Measurements from ENCODE around the gene GALNT6. TPM values are rescaled to one million over a fixed set of nuclear protein-coding genes. Genes with fewer than 3 reads are reported as not detected.

The GALNT6 gene
- total and polyA plus RNA-seq, 2 of the 13 experiments (the other 11 are each of a cell fraction or from before 2014, with no cell fraction given) = 1.0 to 1.1 TPM

- Histone ChIP-seq H3K4me1 (ENCODE audit: insufficient read depth, low read length) (no peaks in the 10 kb centered on the region), H3K4me3 (replicated peaks in 1 of 3; ENCODE audit: insufficient read depth in 1 of 3, low read depth in 2 of 3, low read length in 3 of 3) (no peak overlapping the region), H3K27ac (ENCODE audit: extremely low read length, insufficient read depth, low read length) (no peak overlapping the region), H3K79me2 (ENCODE audit: insufficient read depth, low read length) (no peaks in the 10 kb centered on the region), H3K27me3 (ENCODE audit: control insufficient read depth in 1 of 2, insufficient read depth in 2 of 2, low read length in 2 of 2) (no peaks in the 10 kb centered on the region; a peak in 1 of 5 replicates), H3K4me2 (ENCODE audit: low read depth, low read length) (no peak overlapping the region), H2AFZ (ENCODE audit: low read length) (no peak overlapping the region), H4K20me1 (ENCODE audit: insufficient read depth, low read length) (0 out of 2 replicates have a peak, but pooled peaks cover 2% of the 10 kb centered on the region), H3K9me3 (ENCODE audit: low read length) (no peaks in the 10 kb centered on the region), H3K36me3 (replicated peaks in 1 of 2; ENCODE audit: control insufficient read depth in 1 of 2, insufficient read depth in 2 of 2, low read length in 2 of 2) (no peaks in the 10 kb centered on the region), H3K9ac (ENCODE audit: insufficient read depth, low read depth, low read length) (no peak overlapping the region)
- intact Hi-C loops (cut with micrococcal nuclease; ENCODE audit: unreplicated experiment) = no loop called here
- DNase-seq (ENCODE audit: low spot score) (no peak), FAIRE-seq (no peak), ATAC-seq (no peak)
- no TSS peak for BruUV-seq (replicated peaks)
- in situ Hi-C loops (cut with HindIII; ENCODE audit: extremely low pct_ligation_motif_present, low pct_unique_long_range_greater_than_20kb) = no loop called here
- WGBS (ENCODE audit: low lambda C conversion rate) = 60% methylated on average over 5 of the region's 5 CpGs
- TF ChIP-seq RCOR2 (CRISPR knock-in tag; IDR thresholded peaks at IDR 0.05) = no peak
- no peak for TF ChIP-seq NCOR1 (IDR thresholded peaks at IDR 0.05; ENCODE audit: borderline replicate concordance, low read length)
- TF ChIP-seq STAT5B (CRISPR knock-in tag; IDR thresholded peaks at IDR 0.05) = no peak
- TF ChIP-seq ZNF780A (CRISPR knock-in tag; IDR thresholded peaks at IDR 0.05) = no peak
- TF ChIP-seq, protein P1, sequence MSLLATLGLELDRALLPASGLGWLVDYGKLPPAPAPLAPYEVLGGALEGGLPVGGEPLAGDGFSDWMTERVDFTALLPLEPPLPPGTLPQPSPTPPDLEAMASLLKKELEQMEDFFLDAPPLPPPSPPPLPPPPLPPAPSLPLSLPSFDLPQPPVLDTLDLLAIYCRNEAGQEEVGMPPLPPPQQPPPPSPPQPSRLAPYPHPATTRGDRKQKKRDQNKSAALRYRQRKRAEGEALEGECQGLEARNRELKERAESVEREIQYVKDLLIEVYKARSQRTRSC (CRISPR knock-in tag; IDR thresholded peaks at IDR 0.05; ENCODE audit: low read depth) = no peak
- no peak for TF ChIP-seq ZNF17 (CRISPR knock-in tag; IDR thresholded peaks at IDR 0.05)
- no peak for TF ChIP-seq ZSCAN22 (CRISPR knock-in tag; IDR thresholded peaks at IDR 0.05)
- TF ChIP-seq ZNF337 (CRISPR knock-in tag; IDR thresholded peaks at IDR 0.05; ENCODE audit: borderline replicate concordance, low read depth) = no peak
- TF ChIP-seq, protein P2, sequence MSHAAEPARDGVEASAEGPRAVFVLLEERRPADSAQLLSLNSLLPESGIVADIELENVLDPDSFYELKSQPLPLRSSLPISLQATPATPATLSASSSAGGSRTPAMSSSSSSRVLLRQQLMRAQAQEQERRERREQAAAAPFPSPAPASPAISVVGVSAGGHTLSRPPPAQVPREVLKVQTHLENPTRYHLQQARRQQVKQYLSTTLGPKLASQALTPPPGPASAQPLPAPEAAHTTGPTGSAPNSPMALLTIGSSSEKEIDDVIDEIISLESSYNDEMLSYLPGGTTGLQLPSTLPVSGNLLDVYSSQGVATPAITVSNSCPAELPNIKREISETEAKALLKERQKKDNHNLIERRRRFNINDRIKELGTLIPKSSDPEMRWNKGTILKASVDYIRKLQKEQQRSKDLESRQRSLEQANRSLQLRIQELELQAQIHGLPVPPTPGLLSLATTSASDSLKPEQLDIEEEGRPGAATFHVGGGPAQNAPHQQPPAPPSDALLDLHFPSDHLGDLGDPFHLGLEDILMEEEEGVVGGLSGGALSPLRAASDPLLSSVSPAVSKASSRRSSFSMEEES (CRISPR knock-in tag; IDR thresholded peaks at IDR 0.05) = no peak
- TF ChIP-seq KAT7 (CRISPR knock-in tag; IDR thresholded peaks at IDR 0.05; ENCODE audit: borderline replicate concordance) = no peak
- TF ChIP-seq ZZZ3 (CRISPR knock-in tag; IDR thresholded peaks at IDR 0.05; ENCODE audit: borderline replicate concordance) = no peak
- no peak for TF ChIP-seq ZNF20 (CRISPR knock-in tag; IDR thresholded peaks at IDR 0.05)
- TF ChIP-seq RFX1 (IDR thresholded peaks at IDR 0.05) = no peak
- no peak for TF ChIP-seq ZNF879 (CRISPR knock-in tag; IDR thresholded peaks at IDR 0.05)
- TF ChIP-seq, protein P3, sequence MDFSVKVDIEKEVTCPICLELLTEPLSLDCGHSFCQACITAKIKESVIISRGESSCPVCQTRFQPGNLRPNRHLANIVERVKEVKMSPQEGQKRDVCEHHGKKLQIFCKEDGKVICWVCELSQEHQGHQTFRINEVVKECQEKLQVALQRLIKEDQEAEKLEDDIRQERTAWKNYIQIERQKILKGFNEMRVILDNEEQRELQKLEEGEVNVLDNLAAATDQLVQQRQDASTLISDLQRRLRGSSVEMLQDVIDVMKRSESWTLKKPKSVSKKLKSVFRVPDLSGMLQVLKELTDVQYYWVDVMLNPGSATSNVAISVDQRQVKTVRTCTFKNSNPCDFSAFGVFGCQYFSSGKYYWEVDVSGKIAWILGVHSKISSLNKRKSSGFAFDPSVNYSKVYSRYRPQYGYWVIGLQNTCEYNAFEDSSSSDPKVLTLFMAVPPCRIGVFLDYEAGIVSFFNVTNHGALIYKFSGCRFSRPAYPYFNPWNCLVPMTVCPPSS (IDR thresholded peaks at IDR 0.05) = no peak
- no peak for TF ChIP-seq ZNF280B (CRISPR knock-in tag; IDR thresholded peaks at IDR 0.05; ENCODE audit: borderline replicate concordance)
- CTCF ChIA-PET (ENCODE audit: low intra/inter-chr PET ratio, low total read pairs) = no interaction called here
- POLR2A ChIA-PET = no interaction called here
Observed at GRCh38 chr12:51381226-51382079, 9.8 kb downstream of the GALNT6 start.

Measured in HepG2 (cell line).